Common myeloid progenitor, CD34-positive (primary cell): ENCODE results near the gene CHM.

Experiments
- CTCF ChIA-PET: fragments of 350-600 bp; sonication (Branson Sonifier 250); formaldehyde crosslinking; loops from one replicate; lab custom pipeline; 2021; ENCODE audit warnings: antibody characterized with exemption; lab: Charles Lee
- POLR2A ChIA-PET: fragments of 350-600 bp; sonication (Branson Sonifier 250); formaldehyde crosslinking; loops from one replicate; lab custom pipeline; 2021; ENCODE audit warnings: antibody characterized with exemption; lab: Charles Lee
- DNase-seq, 3 donors: peaks; one replicate each; pipeline versions ENCODE4 v3.0.0 to v3.0.0-alpha.2; 2013
- H3K27ac ChIP-seq, 2 experiments: 1 replicate in 1 of 2; 2 replicates in 1 of 2; pipeline ENCODE4 v1.7.0; 2013; ENCODE audit warnings: inconsistent platforms in 2 of 2, low read length in 2 of 2, mild to moderate bottlenecking in 2 of 2, low read depth in 1 of 2, moderate library complexity in 1 of 2; ENCODE audit not compliant: severe bottlenecking in 2 of 2, insufficient read depth in 1 of 2, poor library complexity in 1 of 2
- H3K27me3 ChIP-seq, 5 experiments: replicated peaks in 2 of 5; 1 replicate in 3 of 5; 2 replicates in 2 of 5; pipeline versions ENCODE4 v1.6.1 to v1.7.0; 2013; ENCODE audit warnings: low read length in 4 of 5, mild to moderate bottlenecking in 2 of 5, moderate library complexity in 2 of 5, inconsistent platforms in 1 of 5; ENCODE audit not compliant: insufficient read depth in 5 of 5, control insufficient read depth in 4 of 5
- H3K36me3 ChIP-seq, 4 experiments: 1 replicate in 2 of 4; 2 replicates in 2 of 4; pipeline versions ENCODE4 v1.6.1 to v1.7.0; 2013; ENCODE audit warnings: low read length in 3 of 4, control low read depth in 1 of 4, mild to moderate bottlenecking in 1 of 4; ENCODE audit not compliant: control insufficient read depth in 4 of 4, insufficient read depth in 4 of 4
- H3K4me1 ChIP-seq, 4 experiments: 1 replicate in 3 of 4; 2 replicates in 1 of 4; pipeline versions ENCODE4 v1.6.1 to v1.7.1; 2013; ENCODE audit warnings: low read length in 3 of 4, mild to moderate bottlenecking in 3 of 4, control low read depth in 1 of 4, inconsistent platforms in 1 of 4, moderate library complexity in 1 of 4; ENCODE audit not compliant: control insufficient read depth in 4 of 4, insufficient read depth in 4 of 4; ENCODE audit errors: control extremely low read depth in 1 of 4
- H3K4me3 ChIP-seq, 7 experiments: 1 replicate in 4 of 7; 2 replicates in 3 of 7; pipeline versions ENCODE4 v1.5.1 to v1.7.0; 2013; ENCODE audit warnings: mild to moderate bottlenecking in 7 of 7, low read length in 6 of 7, moderate library complexity in 6 of 7, inconsistent platforms in 2 of 7, low read depth in 2 of 7, control low read depth in 1 of 7; ENCODE audit not compliant: insufficient read depth in 4 of 7, control insufficient read depth in 1 of 7; ENCODE audit errors: extremely low read depth in 1 of 7
- H3K9me3 ChIP-seq, 5 experiments: 1 replicate in 4 of 5; 2 replicates in 1 of 5; pipeline versions ENCODE4 v1.6.1 to v1.7.1; 2013; ENCODE audit warnings: low read length in 4 of 5, mild to moderate bottlenecking in 2 of 5, inconsistent platforms in 1 of 5, low read depth in 1 of 5, moderate library complexity in 1 of 5; ENCODE audit not compliant: control insufficient read depth in 4 of 5, insufficient read depth in 2 of 5; ENCODE audit errors: control extremely low read depth in 1 of 5
- WGBS: methylation state at CpG from one replicate; pipeline ENCODE4 v1.1.5; 2013; ENCODE audit not compliant: insufficient coverage; 5-methylcytosine and 5-hydroxymethylcytosine counted together

CHM gene

GRCh38 chrX:85897362-85898126 lies 149.8 kb downstream of the CHM start:
- no peak for DNase-seq
- ChIA-PET POLR2A (no interaction called here), CTCF (no interaction called here)
- WGBS: 73% methylated on average over 6 of the region's 7 CpGs
- no peak overlapping the region for H3K27ac ChIP-seq
- no peaks in the 10 kb centered on the region for H3K9me3 ChIP-seq
- peaks cover 0 to 12% (median 2%) of the 10 kb centered on the region in 4 experiments for H3K36me3 ChIP-seq
- no peaks in the 10 kb centered on the region for H3K4me1 ChIP-seq
- no peak overlapping the region for H3K4me3 ChIP-seq
- no peaks in the 10 kb centered on the region for H3K27me3 ChIP-seq

- WGBS: 70% methylated on average over 2 of the region's 5 CpGs
- H3K9me3 ChIP-seq: no peaks in the 10 kb centered on the region
- no peaks in the 10 kb centered on the region for H3K4me1 ChIP-seq
- H3K27ac ChIP-seq: no peak overlapping the region
- DNase-seq: no peak
- peaks cover 0 to 5% (median 0%) of the 10 kb centered on the region in 4 experiments for H3K36me3 ChIP-seq
- no peak overlapping the region for H3K4me3 ChIP-seq
- no peaks in the 10 kb centered on the region for H3K27me3 ChIP-seq
- CTCF ChIA-PET: no interaction called here
- POLR2A ChIA-PET: no interaction called here
Observed at GRCh38 chrX:85882601-85883000, 164.8 kb downstream of the CHM start.

- no peak overlapping the region for H3K4me3 ChIP-seq
- H3K27me3 ChIP-seq: no peaks in the 10 kb centered on the region
- no peaks in the 10 kb centered on the region for H3K4me1 ChIP-seq
- peaks cover 0 to 7% (median 6%) of the 10 kb centered on the region in 5 experiments for H3K9me3 ChIP-seq
- no peak overlapping the region for H3K27ac ChIP-seq
- POLR2A ChIA-PET: no interaction called here
- no CpG with 5 or more reads among the region's 3 CpGs for WGBS
- peaks cover 0 to 14% (median 5%) of the 10 kb centered on the region in 4 experiments for H3K36me3 ChIP-seq
- CTCF ChIA-PET: no interaction called here
- no peak for DNase-seq
Observed at GRCh38 chrX:85870585-85870984, 176.8 kb downstream of the CHM start.

- no peak overlapping the region for H3K4me3 ChIP-seq
- H3K36me3 ChIP-seq: peaks cover 2 to 25% (median 7%) of the 10 kb centered on the region in 4 experiments
- no peaks in the 10 kb centered on the region for H3K27me3 ChIP-seq
- H3K4me1 ChIP-seq: no peaks in the 10 kb centered on the region
- H3K27ac ChIP-seq: no peak overlapping the region
- peaks cover 0 to 7% (median 6%) of the 10 kb centered on the region in 5 experiments for H3K9me3 ChIP-seq
- DNase-seq: no peak
- ChIA-PET CTCF (no interaction called here), POLR2A (interaction anchor here (0.9 kb wide), 1 partner anchor 14 kb away, joined by 3 read pairs; no protein-coding TSS in a partner anchor)
Observed at GRCh38 chrX:85865324-85865723, 182.0 kb downstream of the CHM start.

- H3K36me3 ChIP-seq: peaks cover 0 to 3% (median 3%) of the 10 kb centered on the region in 4 experiments
- no peaks in the 10 kb centered on the region for H3K4me1 ChIP-seq
- ChIA-PET CTCF (no interaction called here), POLR2A (no interaction called here)
- no peak overlapping the region for H3K27ac ChIP-seq
- no peaks in the 10 kb centered on the region for H3K9me3 ChIP-seq
- H3K4me3 ChIP-seq: no peak overlapping the region
- DNase-seq: no peak
- H3K27me3 ChIP-seq: no peaks in the 10 kb centered on the region
Observed at GRCh38 chrX:85859426-85859825, 187.9 kb downstream of the CHM start.

GRCh38 chrX:85851418-85851817 lies 195.9 kb downstream of the CHM start:
- DNase-seq: peak; percentile 1 to 19 (median 9)
- Histone ChIP-seq H3K4me1 (no peaks in the 10 kb centered on the region), H3K9me3 (no peaks in the 10 kb centered on the region), H3K27me3 (no peaks in the 10 kb centered on the region), H3K27ac (no peak overlapping the region), H3K4me3 (no peak overlapping the region), H3K36me3 (no peaks in the 10 kb centered on the region)
- POLR2A ChIA-PET: no interaction called here
- CTCF ChIA-PET: no interaction called here
- WGBS: 22% methylated on average over 3 of the region's 3 CpGs

GRCh38 chrX:85836868-85837267 lies 210.5 kb downstream of the CHM start:
- ChIA-PET CTCF (no interaction called here), POLR2A (no interaction called here)
- Histone ChIP-seq H3K4me3 (no peak overlapping the region), H3K27me3 (no peaks in the 10 kb centered on the region), H3K36me3 (no peaks in the 10 kb centered on the region), H3K27ac (no peak overlapping the region), H3K9me3 (no peaks in the 10 kb centered on the region), H3K4me1 (no peaks in the 10 kb centered on the region)
- no peak for DNase-seq
- WGBS: no CpG with 5 or more reads among the region's 2 CpGs
